Tibial nerve (tissue), 4 donors: ENCODE measurements around the gene ADGRG6. TPM values are rescaled to one million over a fixed set of nuclear protein-coding genes. Genes with fewer than 3 reads are reported as not detected.

ENCODE experiments used
- DNase-seq, 2 donors: peaks; one replicate each; pipeline ENCODE4 v3.0.0-alpha.2; 2019; ENCODE audit warnings: low spot score in 2 of 2
- H3K27ac ChIP-seq, 4 donors: fragments of 200-600 bp; sonication (generic) in 3 of 4; one replicate each; pipeline ENCODE4 v1.5.1; 2017 to 2019; ENCODE audit warnings: mild to moderate bottlenecking in 1 of 4
- H3K27me3 ChIP-seq, 2 donors: fragments of 200-600 bp; sonication (generic) in 1 of 2; one replicate each; pipeline versions ENCODE4 v1.5.1 to v1.6.0; 2017 to 2019
- H3K36me3 ChIP-seq, 3 donors: fragments of 200-600 bp; sonication (generic); one replicate each; pipeline ENCODE4 v1.5.1; 2018 to 2019
- H3K4me1 ChIP-seq, 4 donors: fragments of 200-600 bp; sonication (generic) in 3 of 4; one replicate each; pipeline ENCODE4 v1.5.1; 2017 to 2019
- H3K4me3 ChIP-seq, 4 donors: fragments of 200-600 bp; sonication (generic) in 3 of 4; one replicate each; pipeline ENCODE4 v1.5.1; 2017 to 2019; ENCODE audit warnings: mild to moderate bottlenecking in 1 of 4, moderate library complexity in 1 of 4
- H3K9me3 ChIP-seq, 4 donors: fragments of 200-600 bp; sonication (generic) in 3 of 4; one replicate each; pipeline ENCODE4 v1.5.1; 2017 to 2019
- EP300 ChIP-seq, 2 donors: sonication (generic); formaldehyde crosslinking; IDR thresholded peaks; one replicate each; pipeline ENCODE4 v1.6.1; 2017; ENCODE audit warnings: antibody characterized with exemption in 2 of 2, mild to moderate bottlenecking in 1 of 2
- POLR2A ChIP-seq, 2 donors: fragments of 450-650 bp; IDR thresholded peaks; one replicate each; pipeline ENCODE4 v1.6.1; 2017; ENCODE audit warnings: antibody characterized with exemption in 2 of 2, mild to moderate bottlenecking in 2 of 2, moderate library complexity in 2 of 2
- WGBS, 2 donors: methylation state at CpG; one replicate each; pipeline ENCODE4 v1.1.5; 2018; 5-methylcytosine and 5-hydroxymethylcytosine counted together
- total RNA-seq, 4 donors: library from RNA; depleted of rRNA; stranded (reverse); fragments of >200 nt; gene quantifications; one replicate each; pipeline ENCODE4 v1.1.0, GENCODE V29; 2016
- TF ChIP-seq, protein P1 (sequence below), 5 experiments: fragments of 200-600 bp in 3 of 5; fragments of 450-650 bp in 2 of 5; sonication (generic) in 3 of 5; IDR thresholded peaks; one replicate each; pipeline ENCODE4 v1.5.1; 2016 to 2019; ENCODE audit warnings: antibody characterized with exemption in 5 of 5, mild to moderate bottlenecking in 3 of 5, moderate library complexity in 2 of 5

ADGRG6 gene
- total RNA-seq, 4 donors from 2014 or later: 35.4 to 59.9 (median 39.1) TPM

DNA sequence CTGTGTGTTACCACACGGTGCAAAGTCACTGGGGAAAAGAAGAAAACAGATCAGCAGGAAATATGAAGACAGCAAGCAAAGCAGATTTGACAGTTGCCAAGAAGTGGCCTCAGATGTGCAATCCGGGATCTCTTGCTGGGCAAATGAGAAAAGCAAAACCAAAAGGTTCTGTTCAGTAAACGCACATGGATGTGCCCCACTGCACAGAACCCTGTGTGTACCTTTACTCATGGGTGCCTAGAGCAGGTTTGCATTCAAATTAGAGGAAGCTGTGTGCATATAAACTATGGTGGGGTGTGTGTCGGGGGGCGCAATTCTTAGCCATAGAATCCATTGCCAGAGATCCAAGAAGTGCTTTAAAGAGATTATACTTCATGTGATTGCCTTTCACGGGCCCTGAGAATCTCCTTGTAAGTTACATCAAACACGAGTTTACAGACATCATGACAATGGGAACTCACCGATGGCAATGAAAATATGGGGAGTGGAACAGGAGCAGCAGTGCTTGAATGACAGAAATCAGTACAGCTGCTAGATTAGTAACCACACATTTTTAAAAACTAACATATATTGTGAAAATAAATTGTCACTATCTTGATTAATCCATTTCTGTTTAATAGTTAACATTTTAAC lies 154.3 kb downstream of the ADGRG6 start:
- DNase-seq: no peak
- WGBS, 2 donors: 73 to 80% methylated on average over 8 of the region's 8 CpGs
- Histone ChIP-seq H3K4me3 (no peak overlapping the region), H3K4me1 (no peaks in the 10 kb centered on the region), H3K36me3 (peaks cover 0 to 3% (median 0%) of the 10 kb centered on the region in 3 donors), H3K27ac (no peak overlapping the region), H3K27me3 (no peaks in the 10 kb centered on the region), H3K9me3 (no peaks in the 10 kb centered on the region)
- TF ChIP-seq, protein P1, sequence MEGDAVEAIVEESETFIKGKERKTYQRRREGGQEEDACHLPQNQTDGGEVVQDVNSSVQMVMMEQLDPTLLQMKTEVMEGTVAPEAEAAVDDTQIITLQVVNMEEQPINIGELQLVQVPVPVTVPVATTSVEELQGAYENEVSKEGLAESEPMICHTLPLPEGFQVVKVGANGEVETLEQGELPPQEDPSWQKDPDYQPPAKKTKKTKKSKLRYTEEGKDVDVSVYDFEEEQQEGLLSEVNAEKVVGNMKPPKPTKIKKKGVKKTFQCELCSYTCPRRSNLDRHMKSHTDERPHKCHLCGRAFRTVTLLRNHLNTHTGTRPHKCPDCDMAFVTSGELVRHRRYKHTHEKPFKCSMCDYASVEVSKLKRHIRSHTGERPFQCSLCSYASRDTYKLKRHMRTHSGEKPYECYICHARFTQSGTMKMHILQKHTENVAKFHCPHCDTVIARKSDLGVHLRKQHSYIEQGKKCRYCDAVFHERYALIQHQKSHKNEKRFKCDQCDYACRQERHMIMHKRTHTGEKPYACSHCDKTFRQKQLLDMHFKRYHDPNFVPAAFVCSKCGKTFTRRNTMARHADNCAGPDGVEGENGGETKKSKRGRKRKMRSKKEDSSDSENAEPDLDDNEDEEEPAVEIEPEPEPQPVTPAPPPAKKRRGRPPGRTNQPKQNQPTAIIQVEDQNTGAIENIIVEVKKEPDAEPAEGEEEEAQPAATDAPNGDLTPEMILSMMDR (IDR thresholded peaks at IDR 0.05): no peak
- TF ChIP-seq EP300 (IDR thresholded peaks at IDR 0.05) (no peak), POLR2A (IDR thresholded peaks at IDR 0.05) (no peak)

DNA sequence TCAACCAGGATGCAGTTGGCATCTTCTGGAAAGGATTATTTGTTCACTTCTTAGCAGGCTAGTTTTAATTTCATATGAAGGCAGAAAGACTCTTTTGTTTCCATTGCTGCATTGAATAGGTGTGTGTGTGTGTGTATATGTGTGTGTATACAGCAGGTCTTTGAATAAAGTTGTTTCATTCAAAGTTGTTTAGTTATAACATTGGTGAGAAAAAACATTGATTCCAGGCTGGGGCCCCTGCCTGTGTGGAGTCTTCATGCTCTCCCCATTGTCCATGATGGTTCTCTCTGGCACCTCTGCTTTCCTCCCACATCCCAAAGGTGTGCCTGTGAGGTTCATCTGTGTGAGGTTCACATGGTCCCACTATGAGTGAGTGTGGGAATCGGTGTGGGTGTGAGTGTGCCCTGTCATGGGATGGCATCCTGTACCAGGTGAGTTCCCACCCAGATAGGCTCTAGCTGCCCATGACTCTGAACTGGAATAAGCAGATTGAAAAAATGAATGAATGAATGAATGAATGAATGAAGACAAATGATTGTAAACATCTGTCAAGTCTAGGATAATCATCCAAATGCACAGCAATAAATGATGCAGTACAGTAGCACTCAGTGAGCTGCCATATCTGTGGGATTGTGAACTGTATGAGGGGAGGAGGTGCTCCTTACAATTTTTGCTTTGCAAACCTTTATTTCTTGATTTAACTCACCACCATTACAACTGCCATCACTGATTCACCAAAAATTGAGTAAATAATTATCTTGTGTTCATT lies 156.0 kb downstream of the ADGRG6 start:
- Histone ChIP-seq H3K27ac (no peak overlapping the region), H3K9me3 (no peaks in the 10 kb centered on the region), H3K4me1 (no peaks in the 10 kb centered on the region), H3K36me3 (no peaks in the 10 kb centered on the region), H3K4me3 (no peak overlapping the region), H3K27me3 (no peaks in the 10 kb centered on the region)
- WGBS, 2 donors: 100% methylated on average over 1 of the region's 1 CpG
- no peak for DNase-seq
- TF ChIP-seq EP300 (IDR thresholded peaks at IDR 0.05) (no peak), POLR2A (IDR thresholded peaks at IDR 0.05) (no peak)
- TF ChIP-seq, protein P1 (IDR thresholded peaks at IDR 0.05): no peak

DNA sequence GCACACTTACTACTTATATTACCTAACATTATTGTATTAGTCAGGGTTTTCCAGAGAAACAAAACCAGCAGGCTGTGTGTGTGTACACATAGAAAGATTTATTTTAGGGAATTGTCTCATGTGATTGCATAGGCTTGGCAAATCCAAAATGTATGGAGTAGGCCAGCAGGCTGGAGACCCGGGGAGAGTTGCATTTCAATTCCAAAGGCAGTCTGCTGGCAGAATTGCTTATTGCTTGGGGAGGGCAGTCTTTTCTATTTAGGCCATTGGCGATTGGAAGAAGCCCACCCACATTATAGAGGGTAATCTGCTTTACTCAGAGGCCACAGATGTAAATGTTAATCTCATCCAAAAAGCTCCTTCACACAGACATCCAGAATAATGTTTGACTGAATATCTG lies 157.0 kb downstream of the ADGRG6 start:
- no peak overlapping the region for H3K27ac ChIP-seq
- DNase-seq: no peak
- no peaks in the 10 kb centered on the region for H3K27me3 ChIP-seq
- no peak overlapping the region for H3K4me3 ChIP-seq
- TF ChIP-seq POLR2A (IDR thresholded peaks at IDR 0.05) (no peak), EP300 (IDR thresholded peaks at IDR 0.05) (no peak)
- TF ChIP-seq, protein P1 (IDR thresholded peaks at IDR 0.05): no peak
- WGBS, 2 donors: 64% methylated on average over 2 of the region's 2 CpGs
- no peaks in the 10 kb centered on the region for H3K4me1 ChIP-seq
- H3K36me3 ChIP-seq: no peaks in the 10 kb centered on the region
- H3K9me3 ChIP-seq: no peaks in the 10 kb centered on the region

DNA sequence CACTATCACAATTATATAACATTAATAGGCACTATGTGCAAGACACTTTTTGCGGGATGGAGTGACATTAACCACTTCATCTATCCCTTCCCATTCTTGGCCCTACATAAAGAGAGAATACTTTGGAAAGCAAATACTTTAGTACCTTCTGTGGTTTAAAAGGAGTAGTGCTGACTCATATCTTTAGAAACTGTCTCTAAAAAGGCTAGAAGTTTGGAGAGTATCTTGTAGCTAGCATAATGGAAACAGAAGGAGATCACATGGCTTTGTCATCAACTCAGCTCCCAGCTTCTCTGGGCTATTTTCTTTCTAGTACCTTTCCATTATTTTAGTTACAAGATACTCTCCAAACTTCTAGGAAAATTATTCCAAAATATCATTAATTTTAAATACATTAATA lies 157.5 kb downstream of the ADGRG6 start:
- Histone ChIP-seq H3K4me1 (no peaks in the 10 kb centered on the region), H3K4me3 (no peak overlapping the region), H3K27ac (no peak overlapping the region), H3K9me3 (no peaks in the 10 kb centered on the region), H3K27me3 (no peaks in the 10 kb centered on the region), H3K36me3 (no peaks in the 10 kb centered on the region)
- no peak for DNase-seq
- 97 to 100% methylated on average over 1 of the region's 1 CpG for WGBS, 2 donors
- no peak for TF ChIP-seq POLR2A (IDR thresholded peaks at IDR 0.05)
- no peak for TF ChIP-seq EP300 (IDR thresholded peaks at IDR 0.05)
- TF ChIP-seq, protein P1 (IDR thresholded peaks at IDR 0.05): no peak

DNA sequence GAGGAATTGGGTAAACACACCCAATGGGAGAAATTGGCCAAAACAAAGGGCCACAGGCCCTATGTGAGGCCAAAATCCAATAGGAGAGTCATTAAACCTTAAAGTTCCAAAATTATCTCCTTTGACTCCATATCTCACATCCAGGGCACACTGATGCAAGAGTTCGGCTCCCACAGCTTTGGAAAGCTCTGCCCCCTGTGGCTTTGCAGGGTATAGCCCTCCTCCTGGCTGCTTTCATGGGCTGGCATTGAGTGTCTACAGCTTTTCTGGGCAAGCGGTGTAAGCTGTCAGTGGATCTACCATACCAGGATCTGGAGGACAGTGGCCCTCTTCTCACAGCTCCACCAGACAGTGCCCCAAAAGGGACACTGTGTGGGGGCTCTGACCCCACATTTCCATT lies 160.5 kb downstream of the ADGRG6 start:
- WGBS, 2 donors: 86 to 100% methylated on average over 2 of the region's 2 CpGs
- Histone ChIP-seq H3K36me3 (no peaks in the 10 kb centered on the region), H3K4me3 (no peak overlapping the region), H3K27ac (no peak overlapping the region), H3K9me3 (no peaks in the 10 kb centered on the region), H3K27me3 (peaks cover 0 to 6% of the 10 kb centered on the region in 2 donors), H3K4me1 (no peaks in the 10 kb centered on the region)
- no peak for DNase-seq
- TF ChIP-seq, protein P1 (IDR thresholded peaks at IDR 0.05): no peak
- TF ChIP-seq POLR2A (IDR thresholded peaks at IDR 0.05): no peak
- TF ChIP-seq EP300 (IDR thresholded peaks at IDR 0.05): no peak
